Thoracic aorta (tissue), 2 donors: ENCODE measurements around the gene PRKAG1. TPM values are rescaled to one million over a fixed set of nuclear protein-coding genes. Genes with fewer than 3 reads are reported as not detected.

Experiments
- ATAC-seq: fragments of 150-250 bp; one replicate; pipeline ENCODE4 v1.8.0; 2017; ENCODE audit warnings: low read depth; ENCODE audit not compliant: insufficient number of reproducible peaks, low FRiP score
- DNase-seq: peaks from one replicate; pipeline ENCODE4 v3.0.0-alpha.2; 2020; ENCODE audit warnings: low spot score
- H3K27ac ChIP-seq, 2 donors: fragments of 200-600 bp; sonication (generic); 1 replicate in 1 of 2; 2 replicates in 1 of 2; pipeline ENCODE4 v1.5.1; 2016; ENCODE audit warnings: mild to moderate bottlenecking in 2 of 2, moderate library complexity in 2 of 2
- H3K27me3 ChIP-seq: fragments of 200-600 bp; sonication (generic); replicated peaks from 2 replicates; pipeline ENCODE4 v1.6.0; 2016; ENCODE audit warnings: mild to moderate bottlenecking; ENCODE audit not compliant: insufficient read depth
- H3K36me3 ChIP-seq: fragments of 200-600 bp; sonication (generic); one replicate; pipeline ENCODE4 v1.5.1; 2016
- H3K4me1 ChIP-seq, 2 donors: fragments of 200-600 bp; sonication (generic); 1 replicate in 1 of 2; 2 replicates in 1 of 2; pipeline versions ENCODE4 v1.5.1 to v1.6.0; 2016; ENCODE audit warnings: low read depth in 2 of 2, mild to moderate bottlenecking in 1 of 2; ENCODE audit not compliant: control insufficient read depth in 1 of 2
- H3K4me3 ChIP-seq: fragments of 200-600 bp; sonication (generic); 2 replicates; pipeline ENCODE4 v1.5.1; 2016; ENCODE audit warnings: mild to moderate bottlenecking
- H3K9me3 ChIP-seq: fragments of 200-600 bp; sonication (generic); 2 replicates; pipeline ENCODE4 v1.5.1; 2016
- CTCF ChIP-seq: fragments of 200-600 bp; sonication (generic); IDR thresholded peaks from one replicate; pipeline ENCODE4 v1.5.1; 2019; ENCODE audit warnings: antibody characterized with exemption
- total RNA-seq, 2 donors: library from RNA; depleted of rRNA; stranded (reverse); fragments of >200 nt; gene quantifications; one replicate each; pipeline versions ENCODE4 v1.1.0 to v1.2.3, GENCODE V29; 2016

The PRKAG1 gene
- total RNA-seq, 2 donors from 2014 or later, result 53.2 to 68.1 TPM

DNA sequence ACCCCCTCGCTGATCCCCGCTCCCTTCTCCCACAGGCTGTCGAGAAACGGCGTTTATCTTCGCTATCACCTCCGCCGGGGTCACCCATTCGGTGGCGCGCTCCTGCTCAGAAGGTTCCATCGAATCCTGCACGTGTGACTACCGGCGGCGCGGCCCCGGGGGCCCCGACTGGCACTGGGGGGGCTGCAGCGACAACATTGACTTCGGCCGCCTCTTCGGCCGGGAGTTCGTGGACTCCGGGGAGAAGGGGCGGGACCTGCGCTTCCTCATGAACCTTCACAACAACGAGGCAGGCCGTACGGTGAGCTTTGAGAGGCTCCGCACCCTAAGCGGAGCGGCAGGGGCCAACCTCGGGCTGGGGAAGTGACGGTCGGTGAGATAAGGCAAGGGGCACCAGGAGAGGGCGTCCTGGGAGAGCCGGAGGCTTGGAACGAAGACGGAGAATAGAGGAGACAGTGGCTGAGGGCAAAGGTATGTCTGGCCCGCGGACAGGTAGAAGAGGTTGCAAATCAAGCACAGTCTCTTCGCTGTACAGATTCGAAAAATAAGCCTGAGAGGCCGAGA lies 38.1 kb downstream of the PRKAG1 start:
- no peak for ATAC-seq
- Histone ChIP-seq H3K4me1 (peaks cover 32 to 48% of the 10 kb centered on the region in 2 donors), H3K4me3 (peak overlapping the region; percentile 63), H3K27ac (no peak overlapping the region), H3K9me3 (no peaks in the 10 kb centered on the region), H3K36me3 (no peaks in the 10 kb centered on the region), H3K27me3 (peaks cover 15% of the 10 kb centered on the region)
- no peak for TF ChIP-seq CTCF
- DNase-seq, result no peak

DNA sequence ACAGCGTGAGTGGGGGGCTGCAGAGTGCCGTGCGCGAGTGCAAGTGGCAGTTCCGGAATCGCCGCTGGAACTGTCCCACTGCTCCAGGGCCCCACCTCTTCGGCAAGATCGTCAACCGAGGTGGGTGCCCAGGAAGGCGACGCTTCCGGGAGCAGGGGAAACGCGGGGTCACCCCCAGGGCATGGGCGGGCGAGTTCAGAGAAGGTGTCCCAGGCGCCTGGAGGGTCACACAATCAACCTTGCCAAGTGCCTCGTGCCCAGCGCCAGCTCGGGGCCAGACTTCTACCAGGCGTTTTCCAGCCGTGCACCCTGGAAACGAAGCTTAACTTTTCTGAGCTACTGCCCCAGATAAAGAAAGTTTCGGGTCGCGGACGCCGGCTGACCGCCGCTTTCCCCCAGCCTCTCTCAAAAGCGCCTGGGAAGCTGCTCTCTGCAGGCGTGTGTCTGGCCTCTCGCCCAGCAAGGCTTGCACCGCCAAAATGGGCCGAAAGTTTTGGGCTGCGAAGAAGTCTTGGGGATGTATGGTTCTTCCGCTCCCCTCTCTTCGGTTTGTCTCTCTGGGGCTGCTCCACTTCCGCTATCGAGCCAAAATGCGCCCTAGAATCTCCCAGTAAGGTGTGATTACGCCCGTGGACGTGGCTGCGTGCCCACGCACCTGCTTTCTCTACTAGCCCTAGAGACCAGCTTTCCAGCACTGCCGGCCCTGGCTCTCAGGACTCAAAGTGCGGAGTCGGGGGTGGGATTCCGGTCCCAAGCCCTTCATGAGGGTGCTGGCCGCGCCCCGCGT lies 38.8 kb downstream of the PRKAG1 start:
- Histone ChIP-seq H3K9me3 (no peaks in the 10 kb centered on the region), H3K4me1 (peaks cover 32 to 41% of the 10 kb centered on the region in 2 donors), H3K36me3 (no peaks in the 10 kb centered on the region), H3K27ac (no peak overlapping the region), H3K4me3 (peak overlapping the region; percentile 63), H3K27me3 (peaks cover 15% of the 10 kb centered on the region)
- TF ChIP-seq CTCF, result no peak
- no peak for DNase-seq
- ATAC-seq, result no peak

DNA sequence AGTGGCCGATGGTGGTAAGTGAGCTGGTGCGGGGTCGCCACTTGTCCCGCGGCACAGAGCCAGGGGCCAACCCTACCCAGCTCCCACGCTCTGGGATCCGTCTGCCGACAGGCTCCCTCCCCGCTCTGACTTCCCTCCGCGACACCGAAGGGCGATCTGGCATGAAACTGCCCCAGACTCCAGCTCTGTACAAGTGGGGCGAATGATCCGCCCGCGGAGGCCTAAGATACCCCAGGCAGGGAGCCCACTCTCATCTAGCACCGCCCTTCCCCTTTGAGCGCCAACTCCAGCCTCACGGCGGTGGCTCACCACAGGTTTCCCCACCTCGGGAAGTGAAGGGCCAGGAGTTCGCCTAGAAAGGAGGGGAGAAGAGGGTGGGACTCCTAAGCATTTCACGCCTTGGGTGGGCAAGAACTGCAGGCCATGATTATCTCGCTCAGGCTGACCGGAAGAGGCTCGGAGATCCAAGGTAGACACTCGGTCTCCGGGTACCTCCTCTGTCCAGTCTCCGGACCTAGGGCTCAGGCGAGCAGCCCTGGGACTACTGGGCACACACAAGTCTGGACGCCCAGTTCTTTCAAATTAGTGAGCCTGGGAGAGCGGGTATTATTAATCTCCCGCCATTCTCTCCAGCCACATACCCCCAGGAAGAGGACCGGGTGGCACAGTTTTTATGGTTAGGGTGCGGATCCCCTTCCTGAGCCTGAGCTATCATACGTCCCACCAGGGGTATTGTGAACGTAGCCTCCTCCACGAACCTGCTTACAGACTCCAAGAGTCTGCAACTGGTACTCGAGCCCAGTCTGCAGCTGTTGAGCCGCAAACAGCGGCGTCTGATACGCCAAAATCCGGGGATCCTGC lies 39.6 kb downstream of the PRKAG1 start:
- no peaks in the 10 kb centered on the region for H3K9me3 ChIP-seq
- H3K27me3 ChIP-seq, result peaks cover 19% of the 10 kb centered on the region
- no peak for ATAC-seq
- no peak for DNase-seq
- H3K4me3 ChIP-seq, result peak overlapping the region; percentile 63
- peaks cover 32 to 39% of the 10 kb centered on the region in 2 donors for H3K4me1 ChIP-seq
- H3K36me3 ChIP-seq, result no peaks in the 10 kb centered on the region
- no peak overlapping the region for H3K27ac ChIP-seq
- no peak for TF ChIP-seq CTCF

DNA sequence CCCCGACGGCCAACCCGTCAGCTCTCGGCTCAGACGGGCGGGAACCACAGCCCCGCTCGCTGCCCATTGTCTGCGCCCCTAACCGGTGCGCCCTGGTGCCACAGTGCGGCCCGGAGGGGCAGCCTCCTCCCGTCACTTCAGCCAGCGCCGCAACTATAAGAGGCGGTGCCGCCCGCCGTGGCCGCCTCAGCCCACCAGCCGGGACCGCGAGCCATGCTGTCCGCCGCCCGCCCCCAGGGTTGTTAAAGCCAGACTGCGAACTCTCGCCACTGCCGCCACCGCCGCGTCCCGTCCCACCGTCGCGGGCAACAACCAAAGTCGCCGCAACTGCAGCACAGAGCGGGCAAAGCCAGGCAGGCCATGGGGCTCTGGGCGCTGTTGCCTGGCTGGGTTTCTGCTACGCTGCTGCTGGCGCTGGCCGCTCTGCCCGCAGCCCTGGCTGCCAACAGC lies 40.3 kb downstream of the PRKAG1 start, which contains the start of gene WNT1:
Gene WNT1, plus strand, starts transcription at position 32 of the 450 bp plus-strand sequence. Its CDS starts 329 bp downstream, at position 361.
- DNase-seq (no peak), ATAC-seq (no peak)
- H3K4me1 ChIP-seq, result peaks cover 32 to 39% of the 10 kb centered on the region in 2 donors
- TF ChIP-seq CTCF, result peak; percentile 36
- no peak within 1 kb of the TSS for H3K27ac ChIP-seq
- peaks cover 19% of the 10 kb centered on the region for H3K27me3 ChIP-seq
- H3K9me3 ChIP-seq, result no peaks in the 10 kb centered on the region
- peak within 1 kb of the TSS; percentile 63 for H3K4me3 ChIP-seq
- H3K36me3 ChIP-seq, result no peaks in the 10 kb centered on the region
